ENCODE measurements around the gene HYDIN.

Gene HYDIN

GRCh38 chr16:71230122-71230845, at the start of gene HYDIN:
TSS of gene HYDIN (minus strand) at chr16:71230722. CDS start at chr16:71186895, 43,827 bp downstream.
- peak; percentile 95 for DNase-seq

DNA sequence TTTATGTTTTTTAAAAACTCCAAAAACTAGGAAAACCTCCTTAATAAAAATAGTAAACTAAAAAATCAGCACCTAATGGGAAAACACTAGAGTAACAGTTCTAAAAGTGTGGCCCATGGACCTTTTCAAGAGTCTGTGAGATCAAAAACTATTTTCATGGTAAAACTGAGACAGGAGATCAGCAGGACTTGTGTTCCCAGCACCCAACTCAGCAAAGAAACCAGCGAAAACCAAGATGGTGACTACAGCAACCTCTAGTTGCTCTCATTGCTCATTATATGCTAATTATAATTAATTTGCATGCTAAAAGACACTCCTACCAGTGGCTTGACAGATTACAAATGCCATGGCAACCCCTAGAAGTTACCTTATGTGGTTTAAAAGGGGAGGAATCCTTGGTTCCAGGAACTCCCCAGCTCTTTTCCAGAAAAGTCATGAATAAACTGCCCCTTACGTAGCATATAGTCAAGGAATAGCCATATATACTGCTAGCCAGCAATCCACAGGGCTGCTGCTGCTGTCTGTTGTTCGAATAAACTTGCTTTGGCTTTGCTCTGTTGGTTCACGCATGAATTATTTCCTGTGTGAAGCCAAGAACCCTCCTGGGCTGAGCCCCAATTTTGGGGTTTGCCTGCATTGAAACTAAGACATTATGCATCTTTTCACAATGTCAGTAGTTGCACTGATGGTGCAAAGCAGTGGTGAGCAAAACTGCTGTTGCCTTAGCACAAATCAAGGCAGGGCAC, 46.2 kb upstream of the HYDIN start:
- DNase-seq = no peak

DNA sequence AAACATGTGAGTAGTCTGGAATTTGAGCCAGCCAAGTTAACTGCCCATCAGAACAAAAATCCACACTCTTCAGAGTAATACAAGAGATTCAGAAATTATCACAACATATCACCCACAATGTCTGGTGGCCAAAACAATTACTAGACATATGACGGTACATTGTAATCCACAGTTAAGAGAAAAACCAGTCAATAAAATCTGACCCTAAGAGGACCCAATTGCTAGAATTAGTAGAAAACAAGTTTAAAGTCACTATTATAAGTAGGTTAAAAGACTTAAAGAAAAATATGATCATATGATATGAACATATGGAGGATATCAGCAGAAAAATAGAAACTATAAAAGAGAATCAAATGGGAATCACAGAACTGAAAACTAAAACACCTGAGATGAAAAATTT, 42.9 kb upstream of the HYDIN start:
- DNase-seq = no peak

DNA sequence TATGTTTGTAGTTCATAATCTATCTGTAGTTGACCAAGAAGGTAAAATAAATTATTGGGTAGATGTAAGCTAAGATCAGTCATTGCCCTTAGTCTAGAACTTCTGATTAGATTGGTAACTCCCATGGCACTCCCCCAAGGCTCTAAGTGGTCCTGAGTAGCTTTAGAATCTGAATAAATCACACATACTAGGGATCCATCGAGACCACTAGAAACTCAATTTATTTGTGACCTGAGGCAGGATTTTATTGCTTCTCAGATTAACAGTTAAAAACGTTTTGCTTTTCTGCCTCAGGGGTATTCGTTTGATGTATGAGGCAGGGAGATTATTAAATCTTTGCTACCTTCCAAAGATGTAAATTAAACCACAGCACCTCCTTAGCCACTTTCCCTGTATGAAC, 33.8 kb upstream of the HYDIN start:
- DNase-seq = no peak

DNA sequence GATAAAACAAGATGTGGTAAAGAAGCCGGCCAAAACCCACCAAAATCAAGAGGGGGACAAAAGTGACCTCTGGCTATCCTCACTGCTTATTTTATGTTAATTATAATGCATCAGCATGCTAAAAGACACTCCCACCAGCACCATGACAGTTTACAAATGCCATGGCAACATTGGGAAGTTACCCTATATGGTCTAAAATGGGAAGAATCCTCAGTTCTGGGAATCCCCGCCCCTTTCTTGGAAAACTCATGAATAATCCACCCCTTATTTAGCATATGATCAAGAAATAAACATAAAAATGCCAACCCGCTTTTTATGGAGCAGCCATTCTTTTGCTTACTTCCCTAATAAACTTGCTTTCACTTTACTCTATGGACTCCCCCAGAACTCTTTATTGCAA, 33.1 kb upstream of the HYDIN start:
- no peak for DNase-seq

- DNase-seq = no peak
These were observed 31.9 kb upstream of the HYDIN start for GRCh38 chr16:71262391-71262790.

GRCh38 chr16:71260995-71261394, 30.5 kb upstream of the HYDIN start:
- DNase-seq = no peak

GRCh38 chr16:71259086-71259485, 28.6 kb upstream of the HYDIN start:
- DNase-seq = no peak

GRCh38 chr16:71258372-71258771, 27.9 kb upstream of the HYDIN start:
- no peak for DNase-seq

- DNase-seq = no peak
These were observed 27.2 kb upstream of the HYDIN start for GRCh38 chr16:71257768-71258167.

DNA sequence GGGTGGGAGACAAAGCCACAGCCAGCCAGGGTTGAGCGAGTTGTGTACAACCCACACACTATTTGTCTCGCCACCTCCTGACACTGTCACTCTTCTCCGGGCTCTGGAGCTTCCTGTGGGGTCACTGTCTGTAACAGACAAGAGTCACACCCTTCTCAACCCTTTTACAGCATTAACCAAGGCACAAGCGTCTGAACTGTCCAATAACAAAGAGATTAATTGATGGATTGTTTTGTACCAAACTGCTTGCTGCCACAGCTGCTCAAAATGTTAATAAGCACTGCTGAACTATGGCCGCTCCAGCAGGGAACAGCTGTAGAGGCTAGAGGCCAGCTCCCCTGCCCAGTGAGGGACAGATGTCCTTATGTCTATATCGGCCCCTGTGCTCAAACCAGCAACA, 25.2 kb upstream of the HYDIN start:
- no peak for DNase-seq

DNA sequence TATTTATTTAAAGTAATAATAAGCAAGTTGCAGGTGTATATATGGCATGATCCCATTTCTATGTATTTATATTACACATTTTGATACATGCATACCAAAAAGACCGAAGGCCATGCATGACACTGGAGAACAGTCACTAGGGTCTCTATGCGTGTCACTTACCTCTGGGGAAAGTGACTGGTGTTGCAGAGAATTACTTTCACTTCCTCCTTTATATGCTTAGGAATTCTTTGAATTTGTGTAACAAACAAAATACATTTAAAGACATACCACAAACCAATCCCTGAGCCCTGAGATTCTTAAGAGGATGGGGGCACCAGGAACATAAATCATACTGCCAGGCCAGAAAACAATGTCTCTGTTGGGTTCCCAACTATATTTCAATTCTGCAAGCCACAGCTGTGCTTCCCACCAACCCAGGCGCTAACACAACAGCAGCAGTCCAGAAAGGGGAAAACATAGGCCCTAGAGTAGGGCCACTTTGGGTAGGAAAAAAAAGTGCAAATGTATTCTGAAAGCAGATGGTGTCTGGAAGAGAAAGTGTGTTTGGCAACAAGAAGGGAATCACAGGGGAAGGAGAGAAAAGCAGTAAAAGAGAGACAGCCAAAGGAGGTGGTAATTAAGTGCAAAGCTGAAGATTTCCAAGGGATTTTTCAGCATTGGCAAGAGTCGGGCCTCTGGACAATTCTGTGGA, 24.5 kb upstream of the HYDIN start:
- no peak for DNase-seq

GRCh38 chr16:71250461-71251235, 20.1 kb upstream of the HYDIN start:
- no peak for DNase-seq

DNA sequence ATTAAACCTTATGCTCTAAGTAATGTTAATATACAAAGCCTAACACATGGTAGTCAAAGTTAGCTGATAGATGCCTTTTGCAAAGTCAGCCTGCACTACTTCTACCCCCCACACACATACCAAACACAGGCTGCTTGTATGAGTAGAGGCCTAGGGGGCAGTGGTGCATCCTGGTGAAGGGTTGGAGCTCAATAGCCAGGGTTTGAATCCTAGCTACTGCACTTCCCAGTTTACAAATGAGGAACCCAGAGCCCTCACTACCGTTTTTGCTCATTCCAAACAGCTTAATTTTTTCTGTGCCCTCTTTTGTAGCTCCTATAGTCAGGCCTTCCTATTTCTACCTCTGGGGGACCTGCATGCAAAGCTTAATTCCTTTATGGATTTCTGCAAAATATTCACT, 18.9 kb upstream of the HYDIN start:
- DNase-seq = peak; percentile 3

DNA sequence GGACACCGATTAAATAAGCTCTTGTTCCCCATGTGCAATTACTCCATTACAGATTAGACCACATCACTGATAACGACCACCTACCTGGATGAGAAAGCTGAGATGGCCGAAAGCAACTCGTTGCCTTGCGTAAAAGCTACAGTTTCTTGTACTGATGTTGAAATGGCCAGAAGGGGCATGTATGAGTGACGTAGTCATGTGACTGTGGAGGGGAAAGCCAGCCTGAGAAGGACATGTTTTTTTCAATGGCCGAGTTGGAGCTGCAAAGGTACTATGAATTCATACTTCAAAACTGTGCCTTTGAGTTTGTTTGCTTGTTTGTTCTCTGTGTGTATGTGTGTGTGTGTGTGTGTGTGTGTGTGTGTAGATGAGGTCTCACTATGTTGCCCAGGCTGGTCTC, 17.0 kb upstream of the HYDIN start:
- DNase-seq = no peak

- DNase-seq = no peak
These were observed 15.8 kb upstream of the HYDIN start for GRCh38 chr16:71246309-71246708.

DNA sequence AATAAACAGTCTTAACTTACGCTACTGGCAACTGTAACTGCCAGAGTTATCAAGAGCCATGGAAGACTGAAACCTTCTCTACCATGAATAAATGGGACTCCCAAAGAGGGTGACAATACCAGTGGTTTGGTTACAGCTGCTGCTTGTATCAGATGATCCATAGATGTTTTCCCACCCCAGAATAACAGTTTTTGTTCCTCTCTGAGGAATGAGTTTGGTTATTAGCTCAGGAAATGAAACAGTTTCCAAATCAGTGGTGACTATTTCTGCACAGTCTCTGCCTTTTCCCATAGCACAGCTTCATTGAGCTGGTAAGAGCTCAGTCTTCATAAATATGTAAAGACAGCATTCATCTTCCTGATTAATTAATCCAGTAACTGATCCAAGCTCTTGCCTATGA, 14.0 kb upstream of the HYDIN start:
- DNase-seq = no peak

DNA sequence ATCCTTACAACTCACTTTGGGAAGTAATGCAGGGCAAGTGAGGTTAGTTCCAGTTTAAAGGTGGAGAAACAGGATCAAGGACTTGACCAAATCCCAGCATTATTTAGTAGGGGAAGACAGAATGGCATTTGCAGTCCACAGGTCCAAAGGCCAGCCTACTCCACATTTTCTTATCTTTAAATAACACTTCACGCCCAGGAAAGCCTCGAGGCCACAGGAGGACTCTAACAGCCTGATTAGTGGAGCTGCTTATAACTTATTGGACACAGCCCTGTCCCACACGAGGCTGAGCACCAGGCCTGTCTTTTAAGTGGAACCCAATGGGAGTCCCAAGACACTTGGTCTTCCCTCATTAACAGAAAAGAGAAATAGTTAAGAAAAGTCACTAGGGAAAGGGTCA, 12.1 kb upstream of the HYDIN start:
- DNase-seq = no peak

- DNase-seq = no peak
These were observed 11.5 kb upstream of the HYDIN start for GRCh38 chr16:71242036-71242435.

DNA sequence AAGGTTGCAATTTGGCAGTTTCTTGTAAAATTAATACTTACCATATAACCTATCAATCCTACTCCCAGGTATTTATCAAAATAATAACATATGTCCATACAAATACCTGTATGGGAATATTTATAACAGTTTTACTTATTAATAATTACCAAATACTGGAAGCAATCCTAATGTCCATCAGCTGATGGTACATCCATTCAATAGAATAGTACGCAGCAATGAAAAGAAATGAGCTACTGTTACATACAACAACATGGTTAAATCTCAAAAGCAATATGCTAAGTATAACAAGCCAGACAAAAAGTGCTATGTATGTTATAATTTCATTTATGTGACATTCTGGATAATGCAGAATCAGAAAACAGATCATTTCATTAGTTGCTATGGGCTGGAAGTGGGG, 1.2 kb downstream of the HYDIN start:
- no peak for DNase-seq

DNA sequence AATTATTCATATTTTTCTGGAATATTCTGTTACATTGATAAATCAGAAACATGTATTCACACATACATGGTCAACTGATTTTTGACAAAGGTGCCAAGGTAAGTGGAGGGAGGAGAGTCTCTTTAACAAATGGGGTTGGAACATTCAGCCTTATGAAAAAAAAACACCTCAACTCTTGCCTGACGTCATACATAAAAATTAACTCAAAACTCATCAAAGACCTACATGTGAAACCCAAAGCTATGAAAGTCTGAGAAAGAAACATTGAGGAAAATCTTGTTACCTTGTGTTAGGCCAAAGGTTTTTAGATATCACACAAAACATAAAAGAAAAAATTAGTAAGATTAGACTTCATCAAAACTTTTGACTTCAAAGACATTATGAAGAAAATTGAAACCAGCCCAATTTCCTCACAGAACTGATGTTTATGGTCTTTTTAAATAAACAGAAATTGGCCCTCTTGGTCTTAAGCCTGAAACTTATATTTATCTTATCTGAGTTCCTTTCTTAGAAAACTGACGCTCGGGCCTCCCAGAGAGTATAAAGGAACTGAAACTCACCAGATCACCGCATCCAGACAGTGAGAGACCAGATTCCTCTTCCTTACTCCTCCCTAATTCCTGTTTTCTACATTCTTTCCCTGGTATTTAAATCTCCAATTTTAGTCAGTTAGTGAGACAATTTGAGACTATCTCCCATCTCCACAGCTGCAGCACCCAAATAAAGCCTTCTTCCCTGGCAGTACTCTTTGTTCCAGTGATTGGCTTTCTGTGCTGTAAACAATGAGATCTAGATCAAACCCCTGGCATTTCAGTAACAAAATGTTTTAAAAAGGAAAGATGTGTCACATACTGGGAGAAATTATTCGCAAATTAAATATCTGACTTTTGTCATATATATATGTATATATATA, 4.0 kb downstream of the HYDIN start:
- DNase-seq = peak; percentile 3

DNA sequence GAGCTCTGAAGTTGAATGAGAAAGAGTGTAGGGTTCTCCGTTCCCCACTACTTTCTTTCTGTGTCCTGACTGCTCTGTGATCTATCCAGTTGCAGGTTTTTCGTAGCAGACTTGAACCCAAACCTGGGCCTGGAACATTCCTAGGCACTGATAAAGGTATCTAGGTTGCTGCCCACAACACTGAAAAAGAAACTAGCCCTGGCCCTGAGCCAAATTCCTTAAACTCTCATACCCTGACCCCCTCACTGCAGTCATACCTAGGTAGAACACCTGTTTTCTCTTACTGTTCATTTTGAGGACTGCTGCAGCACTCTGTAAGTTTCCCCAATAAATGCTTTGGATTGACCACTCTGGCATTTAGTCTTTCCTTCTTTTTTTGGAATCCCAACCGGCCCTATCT, 5.4 kb downstream of the HYDIN start:
- no peak for DNase-seq

All from DMS53 (cell line).